HCT116 (cell line): Measurements from ENCODE around the gene NSUN2.

Source experiments
- EZH2 ChIP-seq: fragments of 200-600 bp; sonication (generic); IDR thresholded peaks from 2 replicates; pipeline ENCODE4 v1.6.1; 2017; ENCODE audit warnings: antibody characterized with exemption, mixed run types
- EZH2phosphoT487 ChIP-seq: fragments of 200-600 bp; IDR thresholded peaks from 2 replicates; pipeline ENCODE4 v1.6.1; 2018; ENCODE audit warnings: antibody characterized with exemption, borderline replicate concordance
- FOSL1 ChIP-seq: IDR thresholded peaks from 2 replicates; pipeline ENCODE4 v1.6.1; 2012; ENCODE audit warnings: low read depth
- POLR2A ChIP-seq: IDR thresholded peaks from 2 replicates; pipeline ENCODE4 v1.7.0; 2011; ENCODE audit warnings: borderline replicate concordance; ENCODE audit not compliant: insufficient read depth, insufficient read length; ENCODE audit errors: extremely low read depth
- POLR2AphosphoS5 ChIP-seq: IDR thresholded peaks from 2 replicates; pipeline ENCODE4 v1.6.1; 2011; ENCODE audit warnings: mild to moderate bottlenecking, low read depth, low read length, moderate library complexity
- RAD21 ChIP-seq: IDR thresholded peaks from 2 replicates; pipeline ENCODE4 v1.6.1; 2012; ENCODE audit warnings: low read depth, mild to moderate bottlenecking
- SP1 ChIP-seq: IDR thresholded peaks from 2 replicates; pipeline ENCODE4 v1.6.1; 2012; ENCODE audit warnings: low read depth
- SRF ChIP-seq: IDR thresholded peaks from 2 replicates; pipeline ENCODE4 v1.6.1; 2012; ENCODE audit warnings: low read depth
- ZNF274 ChIP-seq: fragments of 200-500 bp; sonication (Bioruptor generic); IDR thresholded peaks from 2 replicates; pipeline ENCODE4 v1.6.1; 2014; ENCODE audit warnings: mild to moderate bottlenecking, low read depth, low read length, inconsistent platforms
- TF ChIP-seq, protein P1 (sequence below), 3 experiments: fragments of 200-600 bp in 1 of 3; sonication (generic) in 1 of 3; IDR thresholded peaks in 2 of 3; conservative IDR thresholded peaks in 1 of 3; 2 replicates each; pipeline ENCODE4 v1.5.1; 2012 to 2017; ENCODE audit warnings: low read depth in 2 of 3, low read length in 2 of 3, antibody characterized with exemption in 1 of 3, borderline replicate concordance in 1 of 3, control low read depth in 1 of 3, mild to moderate bottlenecking in 1 of 3, mixed read lengths in 1 of 3, mixed run types in 1 of 3, moderate library complexity in 1 of 3; ENCODE audit not compliant: insufficient read depth in 1 of 3
- TF ChIP-seq, protein P2 (sequence below): IDR thresholded peaks from 2 replicates; pipeline ENCODE4 v1.6.1; 2012
- TF ChIP-seq, protein P3 (sequence below): IDR thresholded peaks from 2 replicates; pipeline ENCODE4 v1.6.1; 2012
- TF ChIP-seq, protein P4 (sequence below): IDR thresholded peaks from 2 replicates; pipeline ENCODE4 v1.6.1; 2012; ENCODE audit warnings: low read depth

DNA sequence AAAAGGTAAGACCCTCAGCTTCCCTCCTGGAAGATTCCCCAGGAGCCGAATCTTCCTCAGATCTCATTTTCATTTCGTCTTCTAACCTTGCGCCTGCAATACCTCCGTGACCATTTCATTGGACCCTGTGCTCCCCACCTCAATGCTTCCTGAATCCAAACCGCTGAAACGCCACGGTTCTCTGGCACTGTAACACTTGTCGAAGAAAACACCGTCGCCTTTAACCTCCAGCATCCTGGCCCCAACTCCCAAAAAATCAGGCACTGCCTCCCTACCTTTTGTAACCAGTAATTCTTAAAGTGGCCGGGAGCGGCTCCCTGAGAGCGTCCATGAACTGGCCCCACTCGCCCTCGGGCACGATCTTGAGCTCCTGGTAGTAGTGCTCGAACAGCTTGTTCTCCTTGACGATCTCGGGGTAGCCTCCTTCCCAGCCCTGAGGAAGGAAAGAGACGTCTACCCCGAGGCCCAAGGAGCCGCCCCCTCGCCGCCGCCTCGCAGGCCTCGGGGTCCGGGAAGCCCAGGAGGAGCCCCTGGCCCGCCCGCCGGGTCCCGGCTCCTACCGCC, 438 bp downstream of the NSUN2 start:
- TF ChIP-seq, protein P1, sequence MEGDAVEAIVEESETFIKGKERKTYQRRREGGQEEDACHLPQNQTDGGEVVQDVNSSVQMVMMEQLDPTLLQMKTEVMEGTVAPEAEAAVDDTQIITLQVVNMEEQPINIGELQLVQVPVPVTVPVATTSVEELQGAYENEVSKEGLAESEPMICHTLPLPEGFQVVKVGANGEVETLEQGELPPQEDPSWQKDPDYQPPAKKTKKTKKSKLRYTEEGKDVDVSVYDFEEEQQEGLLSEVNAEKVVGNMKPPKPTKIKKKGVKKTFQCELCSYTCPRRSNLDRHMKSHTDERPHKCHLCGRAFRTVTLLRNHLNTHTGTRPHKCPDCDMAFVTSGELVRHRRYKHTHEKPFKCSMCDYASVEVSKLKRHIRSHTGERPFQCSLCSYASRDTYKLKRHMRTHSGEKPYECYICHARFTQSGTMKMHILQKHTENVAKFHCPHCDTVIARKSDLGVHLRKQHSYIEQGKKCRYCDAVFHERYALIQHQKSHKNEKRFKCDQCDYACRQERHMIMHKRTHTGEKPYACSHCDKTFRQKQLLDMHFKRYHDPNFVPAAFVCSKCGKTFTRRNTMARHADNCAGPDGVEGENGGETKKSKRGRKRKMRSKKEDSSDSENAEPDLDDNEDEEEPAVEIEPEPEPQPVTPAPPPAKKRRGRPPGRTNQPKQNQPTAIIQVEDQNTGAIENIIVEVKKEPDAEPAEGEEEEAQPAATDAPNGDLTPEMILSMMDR (IDR thresholded peaks at IDR 0.05 in 2 of 3, conservative IDR thresholded peaks at IDR 0.05 in 1 of 3; ENCODE audit: borderline replicate concordance in 1 of 3, insufficient read depth in 1 of 3, low read depth in 2 of 3, low read length in 2 of 3): peak in 1 of 3 experiments; percentile 17; a peak in 1 of 6 replicates
- TF ChIP-seq, protein P2, sequence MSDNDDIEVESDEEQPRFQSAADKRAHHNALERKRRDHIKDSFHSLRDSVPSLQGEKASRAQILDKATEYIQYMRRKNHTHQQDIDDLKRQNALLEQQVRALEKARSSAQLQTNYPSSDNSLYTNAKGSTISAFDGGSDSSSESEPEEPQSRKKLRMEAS: no peak
- TF ChIP-seq, protein P3, sequence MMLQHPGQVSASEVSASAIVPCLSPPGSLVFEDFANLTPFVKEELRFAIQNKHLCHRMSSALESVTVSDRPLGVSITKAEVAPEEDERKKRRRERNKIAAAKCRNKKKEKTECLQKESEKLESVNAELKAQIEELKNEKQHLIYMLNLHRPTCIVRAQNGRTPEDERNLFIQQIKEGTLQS: no peak
- TF ChIP-seq SRF: no peak
- no peak for TF ChIP-seq RAD21
- no peak for TF ChIP-seq EZH2
- no peak for TF ChIP-seq EZH2phosphoT487
- no peak for TF ChIP-seq POLR2AphosphoS5
- no peak for TF ChIP-seq POLR2A
- no peak for TF ChIP-seq SP1
- no peak for TF ChIP-seq ZNF274
- TF ChIP-seq, protein P4, sequence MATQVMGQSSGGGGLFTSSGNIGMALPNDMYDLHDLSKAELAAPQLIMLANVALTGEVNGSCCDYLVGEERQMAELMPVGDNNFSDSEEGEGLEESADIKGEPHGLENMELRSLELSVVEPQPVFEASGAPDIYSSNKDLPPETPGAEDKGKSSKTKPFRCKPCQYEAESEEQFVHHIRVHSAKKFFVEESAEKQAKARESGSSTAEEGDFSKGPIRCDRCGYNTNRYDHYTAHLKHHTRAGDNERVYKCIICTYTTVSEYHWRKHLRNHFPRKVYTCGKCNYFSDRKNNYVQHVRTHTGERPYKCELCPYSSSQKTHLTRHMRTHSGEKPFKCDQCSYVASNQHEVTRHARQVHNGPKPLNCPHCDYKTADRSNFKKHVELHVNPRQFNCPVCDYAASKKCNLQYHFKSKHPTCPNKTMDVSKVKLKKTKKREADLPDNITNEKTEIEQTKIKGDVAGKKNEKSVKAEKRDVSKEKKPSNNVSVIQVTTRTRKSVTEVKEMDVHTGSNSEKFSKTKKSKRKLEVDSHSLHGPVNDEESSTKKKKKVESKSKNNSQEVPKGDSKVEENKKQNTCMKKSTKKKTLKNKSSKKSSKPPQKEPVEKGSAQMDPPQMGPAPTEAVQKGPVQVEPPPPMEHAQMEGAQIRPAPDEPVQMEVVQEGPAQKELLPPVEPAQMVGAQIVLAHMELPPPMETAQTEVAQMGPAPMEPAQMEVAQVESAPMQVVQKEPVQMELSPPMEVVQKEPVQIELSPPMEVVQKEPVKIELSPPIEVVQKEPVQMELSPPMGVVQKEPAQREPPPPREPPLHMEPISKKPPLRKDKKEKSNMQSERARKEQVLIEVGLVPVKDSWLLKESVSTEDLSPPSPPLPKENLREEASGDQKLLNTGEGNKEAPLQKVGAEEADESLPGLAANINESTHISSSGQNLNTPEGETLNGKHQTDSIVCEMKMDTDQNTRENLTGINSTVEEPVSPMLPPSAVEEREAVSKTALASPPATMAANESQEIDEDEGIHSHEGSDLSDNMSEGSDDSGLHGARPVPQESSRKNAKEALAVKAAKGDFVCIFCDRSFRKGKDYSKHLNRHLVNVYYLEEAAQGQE: no peak
- TF ChIP-seq FOSL1: no peak
